Inflammatory macrophage treated with lipopolysaccharide for 1 hour (primary cell): Measurements from ENCODE around the gene ACER2.
"Not testable (repeated sequence)": the region's sequence is repeated elsewhere in the genome, so short reads cannot be mapped to it uniquely, and the experiment has no call there.

ENCODE experiments used
- DNase-seq, 2 donors: peaks; one replicate each; pipeline ENCODE4 v3.0.0-alpha.2; 2020 to 2022

ACER2 gene

GRCh38 chr9:19408693-19409400, at the start of gene ACER2:
ACER2 (plus strand) TSS chr9:19409009; CDS start chr9:19409085, 76 bp downstream.
- peak; percentile 70 to 79 for DNase-seq

- DNase-seq = no peak
Observed at GRCh38 chr9:19369107-19369506, 39.7 kb upstream of the ACER2 start.

GRCh38 chr9:19371942-19372341, 36.9 kb upstream of the ACER2 start:
- DNase-seq = no peak

GRCh38 chr9:19372567-19372966, 36.2 kb upstream of the ACER2 start:
- DNase-seq = no peak

- no peak for DNase-seq
Observed at GRCh38 chr9:19373527-19373926, 35.3 kb upstream of the ACER2 start.

DNA sequence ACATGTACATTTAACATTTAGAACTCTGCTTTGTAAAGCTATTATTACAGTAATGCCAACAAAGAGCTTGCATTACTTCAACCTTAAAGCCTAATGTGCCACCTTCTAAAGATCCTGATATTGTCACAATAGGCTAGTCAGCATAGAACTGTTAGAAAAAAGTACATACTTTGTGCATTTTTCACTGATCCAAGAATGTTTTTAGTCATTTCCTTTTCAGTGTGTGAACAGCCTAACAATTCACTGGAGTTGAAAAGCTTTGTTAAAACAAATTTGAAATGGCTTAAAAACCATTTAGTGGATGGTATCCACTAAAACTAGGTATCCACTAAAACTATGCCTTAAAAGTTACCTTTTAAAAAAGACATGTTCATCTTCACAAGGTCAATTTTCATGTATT, 33.3 kb upstream of the ACER2 start:
- DNase-seq = no peak

DNA sequence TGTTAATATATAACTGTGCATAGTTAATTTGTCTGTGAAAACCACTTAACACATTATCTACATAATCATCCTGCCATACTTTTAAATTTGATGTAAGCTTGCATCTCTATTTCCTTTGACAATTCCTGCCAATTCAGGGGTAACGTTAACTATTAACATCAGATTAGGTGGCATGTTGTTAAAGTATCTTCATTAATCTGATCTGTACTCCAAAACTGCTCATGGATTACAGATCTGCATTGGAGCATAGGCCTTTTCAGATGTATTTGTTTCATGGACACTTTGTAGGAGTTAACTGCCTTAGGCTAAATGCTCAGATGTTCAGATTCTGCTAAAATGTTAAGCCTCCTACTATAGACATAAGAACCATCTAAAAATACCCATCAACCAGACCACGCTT, 31.9 kb upstream of the ACER2 start:
- no peak for DNase-seq

- peak; percentile 63 to 79 for DNase-seq
Observed at GRCh38 chr9:19378164-19378563, 30.6 kb upstream of the ACER2 start.

- DNase-seq = no peak
Observed at GRCh38 chr9:19378647-19379046, 30.2 kb upstream of the ACER2 start.

- no peak for DNase-seq
Observed at GRCh38 chr9:19379283-19379682, 29.5 kb upstream of the ACER2 start.

- peak; percentile 18 to 25 for DNase-seq
Observed at GRCh38 chr9:19379697-19380046, 29.1 kb upstream of the ACER2 start.

DNA sequence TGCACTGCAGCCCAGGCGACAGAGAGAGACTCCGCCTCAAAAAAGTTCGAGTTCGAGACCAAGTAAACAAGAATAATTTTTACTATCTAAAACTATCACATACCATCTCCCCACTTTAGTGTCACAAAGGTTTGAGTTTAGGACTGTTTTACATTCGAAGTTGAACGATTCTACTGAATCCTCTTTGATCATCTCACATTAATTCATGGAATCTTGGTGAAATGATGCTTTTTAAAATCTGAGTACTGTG, 28.1 kb upstream of the ACER2 start:
- DNase-seq = no peak

GRCh38 chr9:19381656-19382055, 27.2 kb upstream of the ACER2 start:
- DNase-seq = no peak

DNA sequence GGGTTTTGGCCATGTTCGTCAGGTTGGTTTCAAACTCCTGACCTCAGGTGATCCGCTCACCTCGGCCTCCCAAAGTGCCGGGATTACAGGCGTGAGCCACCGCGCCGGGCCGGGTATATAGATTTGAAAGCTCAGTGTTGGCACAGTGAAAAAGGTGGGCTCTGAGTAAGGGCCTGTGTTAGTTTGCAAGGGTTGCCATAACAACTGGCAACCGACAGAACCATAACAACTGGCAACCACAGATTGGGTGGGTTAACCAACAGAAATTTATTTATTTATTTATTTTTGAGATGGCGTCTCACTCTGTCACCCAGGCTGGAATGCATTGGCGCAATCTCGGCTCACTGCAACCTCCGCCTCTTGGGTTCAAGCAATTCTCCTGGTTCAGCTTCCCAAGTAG, 23.6 kb upstream of the ACER2 start:
- DNase-seq = not testable (repeated sequence)

GRCh38 chr9:19385786-19386501, 22.9 kb upstream of the ACER2 start:
- no peak for DNase-seq

DNA sequence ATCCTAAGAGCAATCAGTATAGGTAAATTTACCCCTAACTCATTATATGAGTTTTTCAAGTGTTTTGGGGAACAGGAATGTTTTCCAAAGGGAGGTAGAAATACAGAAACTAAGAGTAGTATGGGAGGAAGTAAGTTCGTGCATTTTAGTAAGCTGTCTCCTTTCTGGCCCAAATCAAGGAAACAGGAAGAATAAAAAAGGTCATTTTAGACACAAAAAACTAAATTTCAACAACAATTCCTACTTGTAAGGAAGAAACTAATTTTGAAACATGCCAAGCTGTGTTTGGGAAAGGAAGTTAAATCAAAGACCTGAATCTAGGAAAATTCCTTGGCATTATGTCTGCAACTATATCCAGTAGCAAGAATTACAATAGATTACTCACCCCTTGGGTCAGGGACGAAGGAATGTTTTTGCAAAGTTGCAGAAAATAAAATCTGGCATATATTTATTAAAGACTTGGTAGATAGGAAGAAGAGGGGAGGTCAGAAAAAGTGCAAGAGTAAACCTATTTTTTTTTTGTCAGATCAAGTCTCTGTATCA, 22.2 kb upstream of the ACER2 start:
- no peak for DNase-seq

DNA sequence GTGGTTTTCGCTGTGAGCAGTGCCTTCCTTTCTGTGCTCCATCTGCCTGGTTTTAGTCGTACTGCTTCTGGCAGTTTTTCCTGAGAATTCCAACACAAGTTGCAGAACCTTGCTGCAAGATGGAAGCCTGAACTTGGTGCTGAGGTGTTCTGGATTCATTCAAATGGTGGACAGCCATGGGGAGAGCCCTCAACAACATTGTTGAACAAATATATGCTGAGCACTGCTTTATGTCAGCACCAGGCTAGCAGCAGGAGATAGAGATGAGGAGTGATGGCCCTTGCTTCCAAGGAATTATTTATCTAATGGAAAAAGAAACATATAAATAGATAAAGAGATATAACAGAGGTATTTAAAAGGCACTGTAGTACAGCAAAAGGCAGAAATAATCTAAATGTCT, 21.5 kb upstream of the ACER2 start:
- DNase-seq = no peak

- DNase-seq = not testable (repeated sequence)
Observed at GRCh38 chr9:19389539-19389938, 19.3 kb upstream of the ACER2 start.

DNA sequence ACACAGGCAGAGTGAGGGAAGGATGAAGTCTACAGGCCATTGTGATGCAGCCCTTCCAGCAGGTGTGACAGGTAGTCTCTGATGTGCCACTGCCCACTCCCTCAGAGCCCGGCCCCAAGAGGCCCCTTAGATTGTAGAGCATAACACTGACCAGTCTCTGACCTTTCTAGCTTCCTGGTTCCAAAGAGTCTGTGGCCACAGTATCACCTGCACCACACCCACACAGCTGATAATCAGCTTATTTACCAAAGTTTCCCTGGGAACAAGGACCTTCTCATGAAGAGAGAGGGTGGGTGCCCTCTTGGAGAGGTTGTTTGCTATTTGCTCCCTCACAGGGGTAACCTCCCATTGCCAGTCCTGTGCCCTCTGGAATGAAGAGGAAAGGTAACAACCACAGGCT, 11.0 kb upstream of the ACER2 start:
- no peak for DNase-seq

DNA sequence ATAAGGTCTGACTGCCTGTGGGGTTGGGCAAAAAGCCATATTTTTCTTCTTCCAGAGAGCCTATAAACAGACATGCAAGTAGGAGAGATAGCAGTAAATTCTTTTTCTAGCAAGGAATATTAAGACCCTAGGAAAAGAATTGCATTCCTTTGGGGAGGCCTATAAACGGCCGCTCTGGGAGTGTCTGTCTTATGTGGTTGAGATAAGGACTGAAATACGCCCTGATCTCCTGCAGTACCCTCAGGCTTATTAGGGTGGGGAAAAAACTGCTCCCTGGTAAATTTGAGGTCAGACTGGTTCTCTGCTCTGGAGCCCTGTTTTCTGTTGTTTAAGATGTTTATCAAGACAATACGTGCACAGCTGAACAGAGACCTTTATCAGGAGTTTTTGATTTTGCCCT, 5.6 kb upstream of the ACER2 start:
- DNase-seq = not testable (repeated sequence)

DNA sequence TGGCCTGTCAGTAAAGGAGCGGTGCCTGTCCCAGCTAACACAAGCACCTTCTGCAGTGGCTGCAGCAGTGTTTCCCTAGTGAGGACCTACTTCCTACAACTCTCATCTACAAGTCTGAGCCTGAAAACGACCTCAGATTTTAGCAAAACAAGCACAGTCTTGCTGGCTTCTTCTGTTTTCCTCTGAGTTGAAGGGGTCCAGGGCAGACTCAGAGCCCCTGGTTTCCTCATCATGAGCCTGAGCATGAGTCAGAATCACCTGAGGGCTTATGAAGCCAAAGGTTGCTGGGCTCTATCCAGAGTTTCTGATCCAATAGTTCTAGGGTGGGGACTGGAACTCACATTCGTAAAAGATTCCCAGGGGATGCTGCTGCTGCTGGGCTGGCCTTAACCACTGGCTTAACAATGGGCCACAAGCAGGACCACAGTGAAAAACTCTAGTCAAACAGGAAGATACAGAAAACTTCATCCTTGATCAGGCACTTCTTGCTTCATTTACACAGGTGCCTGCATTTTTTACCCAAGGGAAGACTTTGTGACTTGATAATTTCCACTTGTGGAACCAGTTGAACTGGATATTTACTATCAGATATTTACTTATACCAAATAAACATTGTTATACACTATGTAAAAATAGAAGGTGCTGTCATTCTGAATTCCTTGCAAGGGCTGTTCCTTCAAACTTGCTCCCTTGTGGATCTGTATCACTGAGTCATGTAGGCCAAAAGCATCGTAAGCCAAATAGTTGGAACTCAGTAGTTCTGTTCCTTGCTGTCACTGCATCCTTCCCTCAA, 4.3 kb upstream of the ACER2 start:
- no peak for DNase-seq

DNA sequence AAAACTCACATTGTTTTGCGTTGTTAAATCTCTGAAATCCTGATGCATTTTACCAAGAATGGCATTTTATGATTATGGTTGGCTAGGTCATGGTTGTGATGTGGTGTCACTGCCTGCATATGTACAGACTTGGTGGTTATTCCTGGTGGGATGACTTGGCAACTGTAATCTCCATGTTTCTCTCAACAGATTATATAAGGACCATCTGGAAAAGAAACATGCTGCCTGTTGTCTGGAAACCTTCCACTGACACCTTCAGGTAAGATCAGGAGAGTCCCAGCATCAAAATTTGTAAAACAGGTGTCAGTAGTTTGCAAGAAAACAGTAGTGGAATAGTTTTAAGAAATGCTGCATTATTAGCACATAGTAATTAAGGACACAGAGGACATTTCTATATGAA, 3.0 kb upstream of the ACER2 start:
- no peak for DNase-seq

- DNase-seq = no peak
Observed at GRCh38 chr9:19408316-19408692, 505 bp upstream of the ACER2 start.
